ENCODE measurements around the gene MIPEP.

- TF ChIP-seq CTCF (IDR thresholded peaks at IDR 0.05; ENCODE audit: low read depth, low read length) = no peak
- TF ChIP-seq EZH2phosphoT487 (IDR thresholded peaks at IDR 0.05; ENCODE audit: low read depth) = no peak
Measured at GRCh38 chr13:23859904-23860303, 29.3 kb downstream of the MIPEP start.
